ENCODE data around the gene NEDD4L.
A peak's percentile ranks its signal among the peaks of the same experiment; 100 is the strongest.
"Not testable (repeated sequence)": the region's sequence is repeated elsewhere in the genome, so short reads cannot be mapped to it uniquely, and the experiment has no call there.

The NEDD4L gene

DNA sequence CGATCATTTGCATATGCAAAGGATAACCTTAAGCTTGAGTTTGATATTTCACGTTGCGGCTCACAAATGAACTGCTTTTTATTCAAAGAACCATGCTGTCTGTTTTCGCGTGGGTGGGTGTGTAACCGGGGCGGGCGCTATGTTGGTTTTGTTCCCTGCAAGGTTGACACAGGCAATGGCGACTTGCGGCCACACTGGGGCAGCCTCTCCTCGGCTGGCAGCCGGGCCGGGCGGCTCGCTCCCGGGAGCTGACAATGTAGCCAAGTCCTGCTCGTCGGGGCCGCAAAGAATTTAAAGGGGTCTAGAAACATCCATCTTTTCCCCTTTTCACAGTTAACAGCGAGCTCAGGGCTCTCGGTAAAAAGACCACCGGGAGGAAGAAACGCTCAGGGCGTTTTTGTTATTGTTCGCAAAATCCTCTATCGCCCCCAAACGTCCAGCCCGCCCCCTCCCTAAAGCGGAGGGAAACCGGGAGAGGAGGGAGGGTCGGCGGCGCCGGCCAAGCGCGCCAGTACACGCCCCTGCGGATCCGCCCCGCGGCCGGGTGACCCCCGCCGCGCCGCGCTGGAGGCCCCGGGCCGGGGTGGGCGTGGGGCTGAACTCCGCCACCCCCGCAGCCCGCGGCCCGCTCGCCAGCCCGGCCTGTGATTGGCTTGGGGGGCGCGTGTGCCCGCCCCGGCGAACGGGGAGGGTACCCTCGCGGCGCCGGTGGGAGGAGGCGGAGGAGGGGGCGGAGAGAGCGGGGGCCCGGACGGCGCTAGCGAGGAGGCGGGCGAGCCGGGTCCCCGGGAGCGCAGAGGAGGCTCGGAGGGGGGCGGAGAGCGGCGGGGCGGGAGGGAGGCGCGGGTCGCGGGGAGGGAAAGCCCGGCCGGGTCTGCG is at the start of gene NEDD4L:
TSS of gene NEDD4L (plus strand) at position 736 of the 879 bp plus-strand sequence. CDS start 435 bp downstream, outside the sequence.
- DNase-seq, result peak; percentile 85
- in situ Hi-C loops (cut with MboI; ENCODE audit: low pct_unique_long_range_greater_than_20kb, low sequenced_read_pairs), result no loop called here

DNA sequence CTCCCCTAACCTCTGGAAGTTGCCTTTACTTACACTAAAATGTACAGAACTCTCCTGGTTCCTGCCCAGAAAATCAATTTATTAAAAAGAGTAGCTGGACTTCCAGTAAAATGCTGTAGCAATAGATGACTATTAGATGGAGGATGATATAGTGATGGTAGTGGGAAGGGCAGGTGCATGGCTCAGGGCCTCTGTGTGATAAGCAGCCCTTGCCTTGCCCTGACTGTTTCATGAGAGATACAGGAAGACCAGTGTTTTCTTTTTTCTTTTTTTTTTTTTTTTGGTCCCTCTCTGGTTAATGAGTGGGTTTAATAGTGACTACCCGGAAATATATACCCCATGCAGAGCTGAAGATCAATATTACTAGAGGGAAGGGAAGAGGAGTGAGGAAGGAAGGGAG is 48.7 kb upstream of the NEDD4L start:
- in situ Hi-C loops (cut with MboI; ENCODE audit: low pct_unique_long_range_greater_than_20kb, low sequenced_read_pairs), result no loop called here
- DNase-seq, result no peak

DNA sequence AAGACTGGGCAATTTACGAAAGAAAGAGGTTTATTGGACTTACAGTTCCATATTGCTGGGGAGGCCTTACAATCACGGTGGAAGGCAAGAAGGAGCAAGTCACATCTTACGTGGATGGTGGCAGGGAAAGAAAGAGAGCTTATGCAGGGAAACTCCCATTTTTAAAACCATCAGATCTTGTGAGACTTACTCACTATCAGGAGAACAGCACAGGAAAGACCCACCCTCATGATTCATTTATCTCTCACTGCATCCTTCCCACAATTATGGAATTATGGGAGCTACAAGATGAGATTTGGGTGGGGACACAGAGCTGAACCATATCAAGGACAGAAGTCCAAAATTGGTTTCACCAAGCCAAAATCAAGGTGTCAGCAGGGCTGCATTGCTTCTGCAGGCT is 47.1 kb upstream of the NEDD4L start:
- DNase-seq; in situ Hi-C loops (cut with MboI; ENCODE audit: low pct_unique_long_range_greater_than_20kb, low sequenced_read_pairs): not testable (repeated sequence)

DNA sequence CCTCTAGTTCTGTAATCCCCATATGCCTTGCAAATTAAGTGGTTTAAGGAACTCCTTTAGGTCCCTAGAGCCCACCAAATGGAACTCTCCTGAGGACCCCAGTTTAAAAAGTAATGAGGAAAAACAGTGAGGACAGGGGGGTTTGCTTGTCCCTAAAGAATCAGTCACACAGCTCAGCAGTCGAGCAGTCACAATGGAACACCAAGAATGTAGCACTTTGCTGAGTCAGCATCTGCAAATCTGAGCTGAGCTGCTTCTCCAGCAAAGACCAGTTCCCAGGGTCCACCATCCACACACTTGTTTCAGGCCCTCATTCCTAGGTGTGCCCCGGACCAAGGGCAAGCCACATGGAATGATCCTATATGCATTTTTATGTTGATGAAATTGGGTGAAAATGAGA is 46.2 kb upstream of the NEDD4L start:
- in situ Hi-C loops (cut with MboI; ENCODE audit: low pct_unique_long_range_greater_than_20kb, low sequenced_read_pairs), result no loop called here

DNA sequence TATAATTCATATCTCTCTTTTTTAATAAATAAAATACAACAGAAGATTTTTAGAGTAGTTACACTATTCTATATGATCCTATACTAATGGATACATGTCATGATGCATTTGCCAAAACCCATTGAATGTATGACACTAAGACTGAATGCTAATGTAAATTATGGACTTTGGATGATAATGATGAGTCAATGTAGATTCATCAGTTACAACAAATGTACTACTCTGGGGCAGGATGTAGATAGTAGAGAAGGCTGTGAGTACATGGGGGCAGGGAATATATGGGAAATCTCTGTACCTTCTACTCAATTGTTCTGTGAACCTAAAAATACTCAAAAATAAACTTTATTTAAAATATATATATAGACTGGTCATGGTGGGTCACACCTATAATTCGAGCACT is 45.6 kb upstream of the NEDD4L start:
- in situ Hi-C loops (cut with MboI; ENCODE audit: low pct_unique_long_range_greater_than_20kb, low sequenced_read_pairs), result no loop called here
- no peak for DNase-seq

More for the DNA sequence above, 46.2 kb upstream of the NEDD4L start:
- no peak for DNase-seq

DNA sequence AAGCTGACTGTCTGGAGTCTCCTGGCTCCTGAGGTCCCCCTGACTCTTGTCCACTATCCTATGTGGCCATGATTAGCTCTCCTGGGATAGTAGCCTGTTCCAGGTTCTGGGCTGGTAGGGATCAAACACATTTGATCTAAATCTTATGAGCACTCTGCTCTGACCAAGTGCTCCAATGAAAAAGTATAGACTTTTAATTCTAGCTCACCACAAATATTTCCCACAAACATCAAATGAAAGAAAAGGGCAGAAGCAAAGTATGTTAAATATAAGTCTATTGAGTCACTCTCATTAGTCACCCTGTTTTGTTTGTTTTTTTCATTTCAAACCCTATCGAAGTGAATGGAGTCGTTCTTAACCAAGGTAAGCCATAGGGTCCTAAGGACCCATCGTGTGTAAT is 39.7 kb upstream of the NEDD4L start:
- in situ Hi-C loops (cut with MboI; ENCODE audit: low pct_unique_long_range_greater_than_20kb, low sequenced_read_pairs), result no loop called here
- DNase-seq, result no peak

DNA sequence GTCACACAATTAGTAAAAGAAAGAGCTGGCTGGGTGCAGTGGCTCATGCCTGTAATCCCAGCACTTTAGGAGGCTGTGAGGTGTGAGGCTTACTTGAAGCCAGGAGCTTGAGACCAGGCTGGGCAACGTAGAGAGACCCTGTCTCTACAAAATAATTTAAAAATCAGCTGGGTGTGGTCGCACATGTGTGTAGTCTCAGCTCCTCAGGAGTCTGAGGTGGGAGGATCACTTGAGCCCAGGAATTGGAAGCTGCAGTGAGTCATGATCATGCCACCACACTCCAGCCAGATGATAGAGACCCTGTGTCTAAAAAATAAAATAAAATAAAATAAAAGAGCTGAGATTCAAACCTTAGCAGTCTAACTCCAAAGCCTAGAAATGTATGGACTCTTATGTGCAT is 39.0 kb upstream of the NEDD4L start:
- in situ Hi-C loops (cut with MboI; ENCODE audit: low pct_unique_long_range_greater_than_20kb, low sequenced_read_pairs), result no loop called here
- no peak for DNase-seq

DNA sequence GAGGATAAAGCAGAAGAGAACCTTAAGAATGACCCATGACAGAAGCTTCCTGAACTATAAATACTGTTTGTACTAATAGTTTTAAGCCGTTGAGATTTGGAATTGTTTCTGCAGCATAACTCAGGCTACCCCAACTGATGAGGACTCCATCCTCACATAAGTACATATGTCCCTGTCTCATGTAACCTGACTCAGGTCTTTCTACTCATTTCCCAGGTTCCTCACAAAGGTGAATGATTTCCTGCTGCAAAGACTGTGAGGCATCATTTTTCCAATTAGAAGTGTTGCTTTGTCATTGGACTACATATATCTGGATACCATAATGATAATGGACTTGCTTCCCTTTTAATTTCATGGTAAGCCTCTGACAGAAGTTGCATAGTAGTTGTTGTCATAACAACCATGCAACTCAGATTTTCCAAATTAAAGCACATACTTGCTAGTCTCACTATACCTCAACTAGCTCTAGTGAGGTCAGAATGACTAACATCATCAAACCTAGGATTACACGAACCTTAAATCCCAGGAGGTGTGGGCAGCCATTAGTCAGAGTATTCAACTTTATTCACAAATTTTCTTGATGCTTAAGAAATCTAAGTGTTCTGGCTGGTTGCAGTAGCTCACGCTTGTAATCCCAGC is 38.0 kb upstream of the NEDD4L start:
- in situ Hi-C loops (cut with MboI; ENCODE audit: low pct_unique_long_range_greater_than_20kb, low sequenced_read_pairs), result no loop called here
- DNase-seq, result no peak

DNA sequence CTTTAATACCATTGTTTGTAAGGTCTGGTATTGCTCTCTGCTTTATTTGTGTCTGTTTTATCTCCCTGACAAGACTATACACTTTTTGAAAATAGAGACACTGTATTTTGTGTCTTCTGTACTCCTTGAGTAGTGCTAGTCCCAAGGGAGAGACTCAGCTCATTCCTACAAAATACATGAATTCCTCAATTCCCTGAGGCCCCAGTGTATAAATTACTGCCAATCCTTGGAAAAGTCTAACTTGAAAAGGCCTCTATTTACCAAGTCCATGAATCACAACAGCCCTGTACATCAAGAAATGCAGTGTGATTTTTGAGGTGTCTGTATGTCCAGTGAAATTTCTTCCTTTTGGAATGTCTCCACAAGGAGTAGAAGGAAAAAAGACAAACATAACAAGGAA is 34.9 kb upstream of the NEDD4L start:
- in situ Hi-C loops (cut with MboI; ENCODE audit: low pct_unique_long_range_greater_than_20kb, low sequenced_read_pairs), result no loop called here
- DNase-seq, result no peak

DNA sequence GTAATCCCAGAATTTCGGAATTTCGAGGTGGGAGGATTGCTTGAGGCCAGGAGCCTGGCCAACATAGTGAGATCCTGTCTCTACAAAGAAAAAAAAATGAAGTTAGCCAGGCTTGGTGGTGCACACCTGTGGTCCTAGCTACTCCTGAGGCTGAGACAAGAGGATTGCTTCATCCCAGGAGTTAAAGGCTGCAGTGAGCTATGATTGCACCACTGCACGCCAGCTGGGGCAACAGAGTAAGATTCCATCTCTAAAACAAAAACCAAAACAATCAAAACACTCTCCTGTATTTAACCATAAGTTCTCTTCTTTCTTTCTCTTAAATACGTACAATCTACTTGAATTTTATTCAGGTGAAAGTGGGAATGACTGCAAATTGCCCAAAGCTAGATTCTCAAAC is 33.8 kb upstream of the NEDD4L start:
- no peak for DNase-seq
- in situ Hi-C loops (cut with MboI; ENCODE audit: low pct_unique_long_range_greater_than_20kb, low sequenced_read_pairs), result no loop called here

DNA sequence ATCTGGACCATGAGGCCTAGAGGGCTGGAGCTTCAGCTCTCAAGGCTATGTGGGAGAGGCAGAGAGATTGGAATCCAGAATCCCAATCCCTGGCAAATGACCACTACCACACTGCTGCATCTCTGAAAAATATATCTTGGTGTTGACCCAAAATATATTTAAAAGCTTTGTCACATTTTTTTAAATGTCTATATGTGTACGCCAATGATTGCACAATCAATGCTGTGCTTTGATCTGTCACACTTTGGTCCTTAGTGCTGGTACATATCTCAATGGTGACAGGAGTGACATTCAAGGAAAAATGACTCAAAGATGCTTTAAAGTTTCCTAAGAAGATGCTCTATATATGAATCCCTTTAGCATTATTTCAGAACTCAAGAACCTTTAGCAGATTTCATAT is 31.7 kb upstream of the NEDD4L start:
- in situ Hi-C loops (cut with MboI; ENCODE audit: low pct_unique_long_range_greater_than_20kb, low sequenced_read_pairs), result no loop called here
- DNase-seq, result no peak

DNA sequence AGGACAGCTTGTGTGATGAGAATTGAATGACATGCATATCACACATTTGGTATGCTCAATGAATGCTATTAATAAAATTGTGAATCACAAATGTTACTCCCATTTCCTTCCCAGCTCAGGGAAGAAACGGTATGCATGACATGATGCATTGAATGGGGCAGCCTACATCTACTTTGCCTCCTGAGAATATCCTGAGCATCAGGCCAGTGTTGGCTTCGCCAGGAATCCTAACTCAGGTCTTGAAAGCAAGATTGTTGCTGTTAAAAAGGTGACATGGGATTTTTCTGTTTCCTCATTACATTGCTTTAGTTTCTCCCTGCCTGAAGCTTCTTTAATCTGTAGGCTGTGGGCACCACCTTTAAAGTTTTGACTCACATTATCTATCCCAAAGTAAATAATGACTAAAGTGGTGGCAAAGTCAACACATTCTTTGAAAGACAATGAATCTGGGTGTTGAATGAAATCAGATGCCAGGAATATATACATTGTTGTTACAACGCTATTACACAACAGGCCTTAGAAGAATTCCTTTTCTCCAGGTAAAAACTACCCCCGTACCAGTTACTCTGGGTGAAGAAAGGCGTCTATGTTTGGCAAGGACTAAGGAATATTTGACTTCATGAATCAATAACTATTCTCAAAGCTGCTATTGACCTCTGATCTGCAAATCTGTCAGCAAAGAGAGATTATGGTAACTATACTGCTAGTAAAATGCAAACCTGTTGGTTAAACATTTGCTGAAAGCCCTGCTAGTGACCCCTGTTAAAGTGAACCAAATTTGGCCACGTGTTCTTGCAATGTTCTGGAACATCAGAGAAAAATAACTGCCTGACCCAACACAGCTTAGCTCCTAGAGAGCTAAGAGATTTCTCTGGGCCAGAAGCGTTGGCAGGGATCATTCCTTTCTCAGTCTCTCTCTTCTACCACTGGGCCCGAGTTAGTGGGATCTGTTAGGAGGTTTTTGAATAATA is 30.5 kb upstream of the NEDD4L start:
- DNase-seq, result no peak
- in situ Hi-C loops (cut with MboI; ENCODE audit: low pct_unique_long_range_greater_than_20kb, low sequenced_read_pairs), result no loop called here

DNA sequence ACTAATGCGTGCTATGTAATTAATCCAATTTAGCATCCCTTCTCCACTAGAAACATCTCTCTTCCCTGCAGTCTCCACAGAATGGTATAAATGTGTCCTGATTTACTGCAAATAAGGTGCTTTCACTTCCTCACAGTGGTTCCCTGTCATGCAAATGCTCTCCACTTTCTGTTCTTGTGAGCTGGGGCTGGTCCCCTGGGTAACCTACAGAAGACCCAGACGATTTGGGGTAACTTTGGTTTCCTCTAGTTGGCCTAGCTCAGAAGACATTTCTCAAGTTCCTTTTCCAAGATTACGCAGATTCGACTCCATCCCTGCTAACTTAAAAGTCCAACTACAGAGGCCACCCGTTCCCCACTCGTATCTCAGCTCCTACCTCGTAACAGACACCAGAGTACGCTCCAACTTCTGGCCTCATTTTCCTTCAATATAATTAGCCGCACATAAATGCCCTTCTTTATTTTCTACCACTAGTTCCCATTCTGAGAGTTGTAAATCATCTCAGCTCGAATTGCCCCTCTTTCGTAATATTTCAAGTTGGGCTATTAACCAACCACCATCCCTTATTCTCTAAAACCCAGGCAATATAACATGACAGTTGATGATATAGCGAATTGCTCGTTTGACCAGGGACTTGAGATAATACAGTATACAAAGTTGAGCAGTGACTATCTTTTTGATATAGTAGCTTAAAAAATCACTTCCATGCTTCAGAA is 28.8 kb upstream of the NEDD4L start:
- in situ Hi-C loops (cut with MboI; ENCODE audit: low pct_unique_long_range_greater_than_20kb, low sequenced_read_pairs), result no loop called here
- DNase-seq, result no peak

DNA sequence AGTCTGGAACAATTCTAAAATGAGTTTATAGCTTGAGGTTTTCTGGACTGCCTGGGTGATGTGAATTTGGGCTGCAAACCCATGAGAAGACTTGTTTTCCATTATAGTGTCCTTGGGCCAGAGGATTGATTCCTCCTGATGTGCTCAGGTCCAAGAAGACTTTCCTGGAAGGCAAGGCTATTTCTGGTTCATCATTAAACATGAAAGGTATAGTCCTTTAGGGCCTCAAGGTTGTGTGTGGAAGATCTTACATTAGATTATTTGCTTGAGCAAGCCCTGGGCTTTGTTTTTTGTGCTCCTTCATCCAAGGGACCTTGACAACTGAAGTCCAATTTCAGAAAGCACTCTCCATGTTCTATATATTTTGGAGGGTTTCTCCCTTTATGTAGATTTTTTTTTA is 26.8 kb upstream of the NEDD4L start:
- in situ Hi-C loops (cut with MboI; ENCODE audit: low pct_unique_long_range_greater_than_20kb, low sequenced_read_pairs), result no loop called here
- DNase-seq, result no peak

DNA sequence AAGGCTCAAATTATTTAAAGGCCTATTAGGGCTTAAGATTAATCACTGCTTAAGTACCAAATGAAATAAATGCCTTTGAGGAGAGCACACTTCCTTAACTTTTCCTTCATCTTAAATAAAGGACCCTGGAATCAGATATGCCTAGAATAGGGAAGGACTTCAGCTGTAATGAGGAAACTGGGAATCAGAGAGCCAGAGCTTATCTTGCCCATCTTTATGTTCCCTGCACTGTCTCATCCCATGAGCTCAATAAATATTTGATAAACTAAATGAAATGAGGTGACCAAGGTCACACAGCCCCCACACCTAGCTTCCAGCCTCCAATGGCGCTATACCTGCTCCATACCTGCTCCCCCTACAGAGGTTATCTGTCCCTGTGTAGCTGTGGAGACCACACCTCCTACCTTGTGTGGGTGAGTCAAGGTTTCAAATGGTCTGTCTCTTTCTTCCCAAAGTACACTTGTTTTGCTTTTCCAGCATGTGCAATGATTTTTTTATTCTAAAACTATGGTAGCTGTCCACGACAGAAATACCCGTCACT is 23.4 kb upstream of the NEDD4L start:
- no peak for DNase-seq
- in situ Hi-C loops (cut with MboI; ENCODE audit: low pct_unique_long_range_greater_than_20kb, low sequenced_read_pairs), result no loop called here

DNA sequence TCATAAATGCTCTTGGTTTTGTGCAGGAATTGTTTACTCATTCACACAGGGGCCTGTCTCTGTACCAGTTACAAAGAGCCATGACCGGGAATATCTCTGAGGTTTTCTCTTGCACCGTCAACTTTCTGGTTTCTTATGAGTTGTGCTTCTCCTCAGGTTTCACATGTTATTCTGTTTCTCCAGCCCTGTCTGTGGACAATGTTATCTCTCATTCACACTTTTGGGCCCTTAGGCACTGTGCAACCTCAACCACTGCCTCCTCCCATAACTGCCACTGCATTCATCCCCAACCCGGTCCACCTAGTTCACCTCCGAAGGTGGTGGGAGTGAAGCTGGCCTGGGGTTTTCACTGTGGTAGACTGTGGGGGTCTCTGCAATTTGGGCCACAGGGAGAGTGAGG is 22.5 kb upstream of the NEDD4L start:
- in situ Hi-C loops (cut with MboI; ENCODE audit: low pct_unique_long_range_greater_than_20kb, low sequenced_read_pairs), result no loop called here
- no peak for DNase-seq

DNA sequence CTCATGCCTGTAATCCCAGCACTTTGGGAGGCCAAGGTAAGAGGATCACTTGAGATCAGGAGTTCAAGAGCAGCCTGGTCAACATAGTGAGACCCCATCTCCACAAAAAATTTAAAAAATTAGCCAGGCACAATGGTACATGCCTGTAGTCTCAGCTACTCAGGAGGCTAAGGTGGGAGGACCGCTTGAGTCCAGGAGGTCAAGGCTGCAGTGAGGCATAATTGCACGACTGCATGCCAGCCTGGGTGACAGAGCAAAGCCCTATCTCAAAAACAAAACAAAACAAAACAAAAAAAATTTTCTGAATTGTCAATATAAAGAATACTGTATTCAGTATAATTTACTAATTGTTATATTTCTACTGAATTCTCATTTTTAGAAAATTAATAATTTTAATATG is 20.9 kb upstream of the NEDD4L start:
- in situ Hi-C loops (cut with MboI; ENCODE audit: low pct_unique_long_range_greater_than_20kb, low sequenced_read_pairs), result no loop called here
- no peak for DNase-seq

DNA sequence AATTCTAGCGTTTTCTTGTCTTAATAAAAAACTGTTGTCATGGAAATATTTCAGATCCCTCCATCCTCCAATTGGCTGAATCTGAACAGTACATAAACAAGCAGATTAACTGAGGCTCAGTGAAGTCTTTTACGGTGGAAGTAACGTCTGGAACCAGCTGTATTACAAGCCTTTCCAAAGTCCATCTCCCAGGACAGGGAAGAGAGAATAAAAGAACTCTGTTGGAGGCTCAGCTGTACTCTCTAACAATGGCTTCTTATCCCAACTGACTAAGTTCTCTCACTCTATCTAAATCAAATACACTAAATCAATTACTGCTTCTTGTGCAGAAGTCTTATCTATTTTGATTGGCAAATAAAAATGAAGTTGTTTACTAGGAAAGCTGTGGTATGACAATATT is 19.9 kb upstream of the NEDD4L start:
- DNase-seq, result no peak
- in situ Hi-C loops (cut with MboI; ENCODE audit: low pct_unique_long_range_greater_than_20kb, low sequenced_read_pairs), result no loop called here

DNA sequence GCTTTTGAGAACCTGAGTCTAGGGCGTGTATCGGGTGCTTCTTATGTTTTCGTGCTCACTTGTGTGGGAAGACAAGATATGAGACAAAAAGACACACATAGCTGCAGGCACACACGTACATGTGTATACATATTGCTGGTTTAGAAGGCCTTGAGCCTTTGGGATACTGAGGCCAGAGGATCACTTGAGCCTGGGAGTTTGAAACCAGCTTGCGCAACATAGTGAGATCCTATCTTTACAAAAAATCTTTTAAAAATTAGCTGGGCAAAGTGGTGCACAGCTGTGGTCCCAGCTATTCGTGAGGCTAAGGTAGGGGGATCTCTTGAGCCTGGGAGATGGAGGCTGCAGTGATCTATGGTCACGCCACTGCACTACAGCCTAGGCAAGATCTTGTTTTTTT is 18.8 kb upstream of the NEDD4L start:
- no peak for DNase-seq
- in situ Hi-C loops (cut with MboI; ENCODE audit: low pct_unique_long_range_greater_than_20kb, low sequenced_read_pairs), result no loop called here

Measured in KBM-7 (cell line).